GM21737 (cell line): ENCODE data around the gene ZBTB48.
"Not testable (repeated sequence)": the region's sequence is repeated elsewhere in the genome, so short reads cannot be mapped to it uniquely, and the experiment has no call there.

Source experiments
- ATAC-seq: cut with Tn5 transposase; IDR thresholded peaks from one replicate; pipeline ENCODE4 v1.9.1; 2021; ENCODE audit warnings: mild to moderate bottlenecking, moderate library complexity; ENCODE audit not compliant: unreplicated experiment

The ZBTB48 gene

GRCh38 chr1:6631058-6631457 lies 51.3 kb downstream of the ZBTB48 start:
- ATAC-seq: no peak

DNA sequence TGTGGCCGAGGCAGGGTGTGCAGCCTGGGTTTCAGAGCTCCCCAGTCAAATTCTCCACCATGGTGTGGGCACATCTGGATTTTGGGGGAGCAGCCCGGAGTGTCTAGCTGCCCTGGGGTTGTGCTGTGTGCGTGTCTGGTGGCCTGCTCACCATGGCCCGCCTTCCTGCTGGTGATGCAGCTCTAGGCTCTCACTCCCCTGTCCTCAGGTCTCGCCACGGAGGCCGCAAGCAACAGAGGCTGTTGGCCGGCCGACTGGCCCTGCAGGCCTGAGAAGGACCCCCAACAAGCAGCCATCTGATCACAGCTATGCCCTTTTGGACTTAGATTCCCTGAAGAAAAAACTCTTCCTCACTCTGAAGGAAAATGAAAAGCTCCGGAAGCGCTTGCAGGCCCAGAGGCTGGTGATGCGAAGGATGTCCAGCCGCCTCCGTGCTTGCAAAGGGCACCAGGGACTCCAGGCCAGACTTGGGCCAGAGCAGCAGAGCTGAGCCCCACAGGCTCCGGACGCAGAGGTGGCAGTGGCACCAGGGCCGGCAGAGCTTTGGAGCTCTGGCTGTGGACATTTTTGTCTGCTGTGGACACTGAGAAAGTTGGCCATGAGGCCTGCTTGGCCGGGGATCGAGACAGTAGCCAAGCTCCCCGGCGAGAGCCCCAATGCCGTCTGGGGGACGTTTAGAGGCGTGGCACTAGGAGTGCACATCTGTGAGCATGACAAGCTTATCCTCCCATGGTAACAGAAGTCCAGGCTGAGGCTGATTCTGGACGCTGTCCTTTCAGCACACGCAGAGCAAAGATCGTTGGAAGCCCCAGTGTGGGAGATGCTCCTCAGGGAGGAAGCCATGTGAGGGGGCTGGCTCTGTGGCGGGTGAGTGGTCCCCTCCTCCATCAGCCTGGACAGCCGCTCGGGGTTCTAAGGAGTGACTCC lies 53.1 kb downstream of the ZBTB48 start:
- no peak for ATAC-seq

GRCh38 chr1:6634371-6635052 lies 54.7 kb downstream of the ZBTB48 start:
- ATAC-seq: no peak

- ATAC-seq: no peak
Observed at GRCh38 chr1:6635161-6635909, 55.5 kb downstream of the ZBTB48 start.

DNA sequence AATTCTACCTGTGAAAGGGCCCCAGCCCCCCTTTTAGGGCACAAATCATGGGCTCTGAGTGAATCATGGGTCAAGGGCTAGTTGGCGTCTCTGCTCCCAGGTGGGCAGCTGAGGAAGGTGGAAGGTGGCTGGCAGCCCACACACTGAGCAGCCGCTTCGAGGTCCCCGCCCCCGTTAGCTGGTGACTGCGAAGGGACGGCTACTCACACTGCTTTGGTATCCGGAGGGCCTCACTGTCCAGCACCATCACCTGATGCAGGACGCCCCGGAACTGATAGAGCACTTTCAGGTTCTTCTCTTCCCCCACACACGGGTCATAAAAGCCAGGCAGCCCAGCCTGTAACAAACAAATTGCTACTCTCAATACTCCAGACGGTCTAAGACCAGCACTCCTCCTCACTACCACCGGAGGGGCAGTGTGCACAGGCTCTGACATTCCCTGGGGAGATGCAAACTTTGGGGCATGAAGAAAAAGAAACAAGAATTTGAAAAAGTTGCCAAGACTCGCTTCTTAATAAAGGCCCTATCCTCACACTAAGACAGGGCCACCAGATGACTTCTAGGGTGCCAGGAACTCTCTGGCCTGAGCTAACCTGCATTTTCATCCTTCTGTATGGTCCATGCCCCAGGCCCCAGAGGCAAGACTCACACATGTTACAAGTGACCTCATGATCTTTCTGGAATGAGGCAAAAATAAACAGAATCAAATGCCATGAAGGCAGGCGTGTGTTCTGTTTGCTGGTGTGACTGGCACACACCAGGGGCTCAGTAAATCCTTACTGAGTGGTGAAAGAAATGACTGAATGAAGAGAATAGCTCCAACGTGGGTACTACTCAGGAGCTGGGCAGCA lies 56.3 kb downstream of the ZBTB48 start:
- ATAC-seq: no peak

GRCh38 chr1:6636778-6637177 lies 57.0 kb downstream of the ZBTB48 start:
- ATAC-seq: not testable (repeated sequence)

DNA sequence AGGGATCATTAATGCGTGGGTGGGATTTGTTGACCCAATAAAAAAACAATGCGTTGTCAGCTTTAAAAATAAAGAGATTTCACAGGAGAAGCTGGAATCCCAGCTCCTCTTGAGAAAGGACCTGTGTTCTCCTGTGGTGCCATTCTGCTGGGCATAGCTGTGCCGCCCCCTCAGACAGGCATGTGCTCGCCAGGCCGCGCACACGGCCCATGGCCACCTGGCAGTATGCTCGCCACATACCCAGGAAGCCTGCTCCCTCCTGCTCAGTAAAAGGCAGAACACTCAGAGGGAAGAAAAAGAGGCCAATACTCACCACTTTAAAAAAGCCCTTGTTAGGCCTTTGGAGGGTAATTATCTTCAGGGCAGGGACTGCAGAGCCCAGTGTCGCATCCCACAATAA lies 58.0 kb downstream of the ZBTB48 start:
- ATAC-seq: no peak

DNA sequence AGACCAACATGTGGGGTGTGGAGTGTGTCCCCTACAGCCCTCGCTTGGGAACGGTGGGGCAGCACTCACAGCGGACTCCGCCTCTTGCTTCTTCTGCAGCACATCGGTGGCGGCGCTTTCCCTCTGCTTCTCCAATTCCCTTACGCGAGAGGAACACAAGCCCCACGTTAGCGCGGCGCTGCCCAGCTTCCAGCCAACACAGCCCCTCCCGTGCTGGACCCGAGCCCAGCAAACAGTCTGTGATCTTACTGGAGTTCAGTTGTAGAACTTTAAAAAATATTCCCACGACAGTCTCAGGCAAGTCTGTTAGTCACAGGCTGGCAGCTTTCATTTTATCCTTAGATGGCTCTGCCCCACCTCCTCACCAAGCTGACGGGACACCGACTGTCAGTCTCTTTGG lies 58.4 kb downstream of the ZBTB48 start:
- ATAC-seq: no peak
